Cardiac muscle cell (in vitro differentiated cells and primary cell): ENCODE results near the gene PRPH. TPM values are rescaled to one million over a fixed set of nuclear protein-coding genes. Genes with fewer than 3 reads are reported as not detected.
A peak's percentile ranks its signal among the peaks of the same experiment; 100 is the strongest.

Source experiments
- DNase-seq, 2 donors: peaks; one replicate each; pipeline versions ENCODE4 v3.0.0 to v3.0.0-alpha.2; 2010 to 2017; ENCODE audit warnings: low read depth in 1 of 2, low spot score in 1 of 2
- H3K27ac ChIP-seq: fragments of 200-600 bp; sonication (generic); 2 replicates; pipeline ENCODE4 v1.5.1; 2016
- H3K27me3 ChIP-seq: fragments of 200-600 bp; sonication (generic); 2 replicates; pipeline ENCODE4 v1.6.0; 2016; ENCODE audit warnings: control low read depth
- H3K36me3 ChIP-seq: fragments of 200-600 bp; sonication (generic); 2 replicates; pipeline ENCODE4 v1.5.1; 2016; ENCODE audit warnings: control low read depth
- H3K4me1 ChIP-seq: fragments of 200-600 bp; sonication (generic); 2 replicates; pipeline ENCODE4 v1.8.1; 2017; ENCODE audit warnings: low read depth, mild to moderate bottlenecking, mixed run types
- H3K4me3 ChIP-seq: fragments of 200-600 bp; sonication (generic); 2 replicates; pipeline ENCODE4 v1.5.1; 2016; ENCODE audit warnings: mild to moderate bottlenecking
- H3K9me3 ChIP-seq: fragments of 200-600 bp; sonication (generic); 2 replicates; pipeline ENCODE4 v1.5.1; 2017; ENCODE audit warnings: low read depth, mild to moderate bottlenecking, control low read depth
- CTCF ChIP-seq: IDR thresholded peaks from 2 replicates; pipeline ENCODE4 v1.5.1; 2012; ENCODE audit warnings: low read depth, mild to moderate bottlenecking, low read length
- polyA plus RNA-seq: library from polyadenylated mRNA; unstranded; fragments of >200 nt; fragmentation: Nextera tagmentation; extraction: Ambion mirVana; gene quantifications from 2 replicates; pipeline ENCODE4 v1.2.1, GENCODE V29; 2016
- total RNA-seq: library from RNA; depleted of rRNA; stranded (reverse); fragments of >200 nt; gene quantifications from 2 replicates; pipeline ENCODE4 v1.2.3, GENCODE V29; 2016

The PRPH gene
- total and polyA plus RNA-seq, 2 experiments from 2014 or later, result 1.1 to 4.0 TPM

GRCh38 chr12:49345051-49345824, 50.3 kb downstream of the PRPH start:
- DNase-seq, result peak in 1 of 2 donors; percentile 62
- no peak overlapping the region for H3K27ac ChIP-seq
- H3K4me3 ChIP-seq, result peak overlapping the region; percentile 38
- H3K36me3 ChIP-seq, result no peaks in the 10 kb centered on the region
- peaks cover 19% of the 10 kb centered on the region for H3K4me1 ChIP-seq
- no peak for TF ChIP-seq CTCF
- no peaks in the 10 kb centered on the region for H3K9me3 ChIP-seq
- H3K27me3 ChIP-seq, result peaks cover 100% of the 10 kb centered on the region

- DNase-seq, result no peak
- Histone ChIP-seq H3K9me3 (no peaks in the 10 kb centered on the region), H3K27ac (no peak overlapping the region), H3K27me3 (peaks cover 97% of the 10 kb centered on the region), H3K4me3 (peak overlapping the region; percentile 38), H3K4me1 (peaks cover 19% of the 10 kb centered on the region), H3K36me3 (no peaks in the 10 kb centered on the region)
- no peak for TF ChIP-seq CTCF
These were observed 51.1 kb downstream of the PRPH start for GRCh38 chr12:49345825-49346658.

- Histone ChIP-seq H3K4me1 (peaks cover 19% of the 10 kb centered on the region), H3K27me3 (peaks cover 95% of the 10 kb centered on the region), H3K9me3 (no peaks in the 10 kb centered on the region), H3K4me3 (peak within 1 kb of the TSS; percentile 38), H3K36me3 (no peaks in the 10 kb centered on the region), H3K27ac (no peak within 1 kb of the TSS)
- peak; percentile 34 to 42 for DNase-seq
- no peak for TF ChIP-seq CTCF
These were observed 51.8 kb downstream of the PRPH start, which contains the start of gene DNAJC22 for GRCh38 chr12:49346659-49347310. DNAJC22 (plus strand) TSS chr12:49346888; CDS start chr12:49348873, 1,985 bp downstream.

- peak; percentile 94 for TF ChIP-seq CTCF
- peak; percentile 81 to 96 for DNase-seq
- Histone ChIP-seq H3K4me1 (peaks cover 19% of the 10 kb centered on the region), H3K9me3 (no peaks in the 10 kb centered on the region), H3K27me3 (peaks cover 91% of the 10 kb centered on the region), H3K4me3 (no peak overlapping the region), H3K36me3 (no peaks in the 10 kb centered on the region), H3K27ac (no peak overlapping the region)
These were observed 52.6 kb downstream of the PRPH start for GRCh38 chr12:49347311-49348193.

Other genes with a start within 250 kb of the PRPH start
- 28.8 and 41.3 TPM in 2 replicates for gene KMT2D, start 234.4 kb upstream of the PRPH start, total RNA-seq
- gene KMT2D, start 234.4 kb upstream of the PRPH start, polyA plus RNA-seq, result 31.0 and 41.3 TPM in 2 replicates
- gene RHEBL1, start 225.2 kb upstream of the PRPH start, total RNA-seq, result 0.42 and 1.1 TPM in 2 replicates
- gene RHEBL1, start 225.2 kb upstream of the PRPH start, polyA plus RNA-seq, result 0.94 and 1.0 TPM in 2 replicates
- 0.36 TPM in 1 of 2 replicates, not detected in the other for gene DHH, start 200.3 kb upstream of the PRPH start, total RNA-seq
- gene DHH, start 200.3 kb upstream of the PRPH start, polyA plus RNA-seq, result not detected in 2 replicates
- 29.8 and 51.3 TPM in 2 replicates for gene LMBR1L, start 184.3 kb upstream of the PRPH start, total RNA-seq
- 52.9 and 56.1 TPM in 2 replicates for gene LMBR1L, start 184.3 kb upstream of the PRPH start, polyA plus RNA-seq
- gene TUBA1B, start 163.8 kb upstream of the PRPH start, total RNA-seq, result 1,511 and 2,134 TPM in 2 replicates
- gene TUBA1B, start 163.8 kb upstream of the PRPH start, polyA plus RNA-seq, result 1,582 and 2,216 TPM in 2 replicates
- 509 and 1,042 TPM in 2 replicates for gene TUBA1A, start 106.1 kb upstream of the PRPH start, total RNA-seq
- 521 and 1,070 TPM in 2 replicates for gene TUBA1A, start 106.1 kb upstream of the PRPH start, polyA plus RNA-seq
- gene TUBA1C, start 30.1 kb upstream of the PRPH start, total RNA-seq, result 67.0 and 151 TPM in 2 replicates
- gene TUBA1C, start 30.1 kb upstream of the PRPH start, polyA plus RNA-seq, result 49.1 and 126 TPM in 2 replicates
- 8.0 and 72.9 TPM in 2 replicates for gene TROAP, start 28.1 kb downstream of the PRPH start, total RNA-seq
- 8.2 and 82.4 TPM in 2 replicates for gene TROAP, start 28.1 kb downstream of the PRPH start, polyA plus RNA-seq
- not detected in 2 replicates for gene C1QL4, start 42.0 kb downstream of the PRPH start, total RNA-seq
- not detected in 2 replicates for gene C1QL4, start 42.0 kb downstream of the PRPH start, polyA plus RNA-seq
- gene DNAJC22, start 51.7 kb downstream of the PRPH start, total RNA-seq, result 0.48 and 0.49 TPM in 2 replicates
- gene DNAJC22, start 51.7 kb downstream of the PRPH start, polyA plus RNA-seq, result 0.33 and 1.1 TPM in 2 replicates
- gene SPATS2, start 72.3 kb downstream of the PRPH start, total RNA-seq, result 23.3 and 31.0 TPM in 2 replicates
- gene SPATS2, start 72.3 kb downstream of the PRPH start, polyA plus RNA-seq, result 43.1 and 50.0 TPM in 2 replicates
- 0.86 and 1.0 TPM in 2 replicates for gene KCNH3, start 243.9 kb downstream of the PRPH start, total RNA-seq
- 0.14 and 0.34 TPM in 2 replicates for gene KCNH3, start 243.9 kb downstream of the PRPH start, polyA plus RNA-seq